Gastrocnemius medialis (tissue), 4 donors: ENCODE measurements around the gene GDI1.
"Not testable (repeated sequence)": the region's sequence is repeated elsewhere in the genome, so short reads cannot be mapped to it uniquely, and the experiment has no call there.

Source experiments
- CTCF ChIP-seq, 5 experiments: fragments of 450-650 bp in 3 of 5; fragments of 200-600 bp in 2 of 5; sonication (generic) in 2 of 5; IDR thresholded peaks in 4 of 5; conservative IDR thresholded peaks in 1 of 5; 1 replicate in 4 of 5; 2 replicates in 1 of 5; pipeline ENCODE4 v1.5.1; 2016 to 2019; ENCODE audit warnings: antibody characterized with exemption in 5 of 5, mild to moderate bottlenecking in 3 of 5, moderate library complexity in 3 of 5
- POLR2A ChIP-seq, 2 donors: fragments of 450-650 bp; IDR thresholded peaks; one replicate each; pipeline ENCODE4 v1.6.1; 2017; ENCODE audit warnings: antibody characterized with exemption in 2 of 2, mild to moderate bottlenecking in 2 of 2, moderate library complexity in 2 of 2

- TF ChIP-seq CTCF (IDR thresholded peaks at IDR 0.05 in 4 of 5, conservative IDR thresholded peaks at IDR 0.05 in 1 of 5); POLR2A (IDR thresholded peaks at IDR 0.05): not testable (repeated sequence)
Observed at GRCh38 chrX:154388094-154388493, 48.9 kb upstream of the GDI1 start.
